Stimulated activated CD4-positive, alpha-beta T cell treated with anti-CD3 and anti-CD28 coated beads, Interleukin-12 subunit alpha, Interleukin-12 subunit beta, amount 100 ng/mL, for 24 hours (primary cell): ENCODE data around the gene RIN2.

Source experiments
- DNase-seq, 2 experiments: peaks; one replicate each; pipeline ENCODE4 v3.0.0-alpha.2; 2020; ENCODE audit warnings: low read depth in 2 of 2

Gene RIN2

DNA sequence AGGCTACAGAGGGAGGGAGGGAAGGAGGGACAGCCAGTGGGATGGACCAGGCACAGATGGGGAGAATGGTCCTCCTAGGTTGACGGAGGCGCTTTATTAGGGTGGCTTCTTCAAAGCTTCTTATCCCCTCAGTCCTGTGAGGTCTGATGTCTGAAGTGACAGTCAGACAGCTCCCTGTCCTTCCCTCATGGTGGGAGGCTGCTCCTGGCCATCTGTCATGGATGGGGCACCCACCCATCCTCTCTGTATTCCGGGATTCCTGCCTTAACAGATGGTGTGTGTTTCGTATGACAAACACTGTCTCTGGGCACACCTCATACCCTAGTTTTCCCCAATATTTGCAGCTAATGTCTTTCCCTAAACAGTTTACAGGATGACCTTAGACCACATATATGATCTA lies 7.9 kb downstream of the RIN2 start:
- no peak for DNase-seq

GRCh38 chr20:19767070-19767469 lies 9.0 kb downstream of the RIN2 start:
- DNase-seq: no peak

GRCh38 chr20:19768325-19768842 lies 10.3 kb downstream of the RIN2 start:
- DNase-seq: no peak

- DNase-seq: no peak
Observed at GRCh38 chr20:19769507-19769906, 11.4 kb downstream of the RIN2 start.

DNA sequence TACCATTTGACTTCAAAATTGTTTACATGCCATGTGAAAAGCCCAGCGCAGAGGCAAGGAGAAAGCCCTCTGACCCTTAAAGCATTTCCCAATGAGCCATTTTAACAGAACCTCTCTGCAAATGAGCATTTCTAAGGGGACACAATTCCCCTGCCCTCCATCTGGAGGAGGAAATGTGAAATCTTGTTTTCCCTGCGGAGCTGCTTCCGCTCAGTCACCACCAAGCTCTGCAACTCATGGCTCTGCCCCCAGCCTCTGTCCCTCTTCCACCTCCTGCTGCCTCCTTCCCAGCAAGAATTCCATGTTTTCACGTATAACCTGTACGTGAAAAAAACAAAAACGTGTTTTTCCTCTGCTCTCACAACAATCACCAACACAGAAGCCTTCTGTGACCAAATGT lies 12.3 kb downstream of the RIN2 start:
- no peak for DNase-seq

GRCh38 chr20:19771031-19771430 lies 13.0 kb downstream of the RIN2 start:
- DNase-seq: no peak

DNA sequence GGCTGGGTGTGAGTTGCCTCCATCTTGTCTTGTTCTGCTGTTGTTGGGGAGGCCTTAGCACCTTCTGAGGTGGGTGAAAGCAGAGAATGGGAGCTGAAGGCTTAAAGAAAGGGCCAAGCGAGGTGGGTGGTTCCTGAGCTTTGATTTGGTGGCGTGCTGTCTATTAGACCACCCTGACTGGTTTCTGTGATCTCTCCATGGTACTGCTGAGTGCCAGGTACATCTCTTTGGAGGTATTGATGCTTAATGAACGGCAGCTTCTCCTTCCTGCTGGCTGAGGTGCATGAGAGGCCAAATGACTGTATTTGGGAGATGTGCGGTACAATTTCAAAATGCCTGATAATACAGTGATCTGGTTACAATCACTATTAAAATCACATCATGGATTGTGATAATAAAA lies 15.4 kb downstream of the RIN2 start:
- DNase-seq: no peak

DNA sequence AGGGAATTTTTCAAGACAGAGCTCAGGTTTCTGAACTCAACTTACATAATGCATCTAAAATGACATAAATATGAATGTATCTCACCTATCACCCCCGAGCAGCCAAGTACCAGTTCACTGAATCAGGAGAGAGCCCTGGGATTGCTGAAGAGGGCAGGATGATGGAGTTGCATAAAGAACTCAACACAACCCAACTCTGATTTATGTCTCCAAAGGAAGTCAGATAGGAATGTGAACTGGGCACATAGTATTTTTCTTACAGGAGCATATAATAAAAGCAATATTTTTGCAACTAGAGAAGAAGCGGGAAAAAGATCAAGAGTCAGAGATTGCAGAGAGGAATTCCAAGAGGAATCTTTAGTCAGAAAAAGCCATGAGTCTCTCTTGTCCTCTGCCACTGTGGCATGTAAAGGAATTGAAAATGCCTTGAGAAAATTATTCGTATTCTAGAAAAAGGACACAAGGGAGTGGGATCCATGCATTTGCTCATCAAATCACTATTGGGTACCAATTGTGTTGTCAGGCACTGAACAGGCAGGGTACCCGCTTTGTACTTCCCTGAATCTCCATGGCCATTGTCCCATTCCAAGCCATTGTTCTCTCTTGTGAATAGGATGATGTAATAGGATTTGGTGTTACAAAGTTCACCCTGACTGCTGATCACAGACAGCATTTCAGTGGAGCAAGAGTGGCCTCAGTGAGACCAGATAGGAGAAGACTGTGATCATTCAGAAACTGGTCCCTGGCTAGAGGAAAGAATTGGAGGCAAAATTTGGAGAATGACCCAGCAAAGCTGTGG lies 16.3 kb downstream of the RIN2 start:
- DNase-seq: no peak

DNA sequence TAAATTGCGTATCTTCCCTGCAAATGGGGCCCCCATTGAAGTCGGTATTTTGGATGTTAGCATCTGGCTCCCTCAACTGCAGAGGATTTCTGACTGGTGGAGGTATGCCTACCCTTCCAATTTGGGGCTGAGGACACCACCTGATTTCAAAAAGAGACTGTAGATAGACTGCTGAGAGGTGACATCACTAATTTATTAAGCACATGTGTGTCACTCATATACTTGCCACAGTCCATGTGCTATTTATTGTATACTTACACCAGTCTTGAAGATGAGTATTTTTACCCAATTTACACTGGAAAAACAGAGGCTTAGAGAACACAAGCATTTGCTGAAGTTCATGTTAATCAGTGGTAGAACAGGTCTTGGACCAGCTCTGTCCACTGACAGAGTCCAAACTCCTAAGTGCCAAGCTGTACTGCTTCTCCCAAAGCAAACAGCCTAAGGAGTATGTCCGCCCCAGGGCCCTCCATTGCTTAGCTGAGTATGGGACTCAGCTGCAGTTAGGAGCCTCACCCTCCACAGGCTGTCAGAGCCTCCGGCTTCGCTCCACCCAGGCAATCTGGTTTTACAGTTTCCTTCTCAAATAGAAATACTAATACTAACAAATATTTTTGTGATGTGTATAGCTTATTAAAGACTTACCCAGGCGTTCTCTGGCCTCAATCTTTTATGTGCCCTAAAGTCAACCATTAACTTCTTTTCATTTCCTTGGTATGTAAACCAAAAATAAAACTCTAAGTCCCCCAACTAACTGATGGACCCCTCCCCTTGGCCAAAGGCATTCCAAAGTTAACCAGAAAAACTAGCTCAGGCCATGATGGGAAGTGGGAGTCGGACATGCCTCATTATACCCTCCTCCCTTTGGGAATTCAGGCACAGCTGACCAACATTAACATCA lies 17.5 kb downstream of the RIN2 start:
- DNase-seq: no peak

DNA sequence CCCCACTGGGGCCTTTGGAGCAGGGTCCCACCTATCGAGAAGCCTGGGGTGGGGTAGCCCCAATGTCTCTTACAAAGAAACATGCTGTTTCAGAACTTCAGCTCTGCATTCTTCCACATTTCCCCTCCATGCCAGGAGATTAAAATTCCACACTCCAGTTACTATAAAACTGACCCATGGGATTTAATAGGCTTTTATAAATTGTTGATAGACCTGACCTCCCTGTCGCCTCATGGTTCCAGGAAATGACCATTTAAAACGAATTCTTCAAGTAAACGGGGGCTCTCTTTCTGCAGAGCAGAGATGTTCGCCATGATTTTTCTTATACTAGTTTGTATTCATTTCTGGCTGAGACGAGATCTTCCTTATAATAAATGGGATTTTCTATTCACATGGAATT lies 19.3 kb downstream of the RIN2 start:
- DNase-seq: no peak

- DNase-seq: no peak
Observed at GRCh38 chr20:19777981-19778380, 19.9 kb downstream of the RIN2 start.

GRCh38 chr20:19778404-19778803 lies 20.3 kb downstream of the RIN2 start:
- no peak for DNase-seq

DNA sequence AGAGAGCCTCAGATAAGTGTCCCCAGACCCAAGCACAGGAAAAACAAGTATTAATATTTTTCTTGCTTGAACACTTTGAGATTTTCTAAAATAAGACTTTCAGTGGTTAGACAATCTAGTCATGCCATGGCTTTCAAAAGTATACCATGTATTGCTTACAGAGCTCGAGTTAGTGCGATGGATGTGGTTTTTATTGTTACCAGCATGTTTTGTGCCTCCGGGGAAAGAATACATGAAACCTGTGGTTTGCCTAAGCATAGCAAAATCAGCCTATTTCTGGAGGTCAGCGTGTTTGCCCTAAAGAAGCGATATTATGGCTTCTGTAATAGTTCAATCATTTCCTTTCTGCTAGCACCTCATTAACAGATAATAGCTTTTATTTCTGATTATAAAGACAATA lies 21.6 kb downstream of the RIN2 start:
- DNase-seq: no peak

DNA sequence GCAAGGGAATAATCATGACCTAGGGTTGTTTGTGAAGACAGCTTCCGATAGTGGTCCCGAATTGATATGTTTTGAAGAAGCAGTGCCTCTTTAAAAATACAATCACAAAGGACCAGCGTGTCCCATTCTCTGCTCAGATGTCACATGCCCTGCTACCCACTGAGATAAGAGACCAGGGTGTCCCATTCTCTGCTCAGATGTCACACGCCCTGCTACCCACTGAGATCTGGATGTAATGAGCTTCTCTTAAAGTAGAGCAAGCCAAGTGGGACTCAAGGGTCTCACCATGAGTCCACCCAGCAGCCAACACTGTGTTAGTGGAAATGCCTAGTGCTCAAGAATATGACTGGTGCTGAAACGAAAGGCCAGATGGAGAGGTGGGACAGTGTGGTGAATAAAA lies 22.2 kb downstream of the RIN2 start:
- DNase-seq: no peak

- no peak for DNase-seq
Observed at GRCh38 chr20:19781235-19781634, 23.2 kb downstream of the RIN2 start.

DNA sequence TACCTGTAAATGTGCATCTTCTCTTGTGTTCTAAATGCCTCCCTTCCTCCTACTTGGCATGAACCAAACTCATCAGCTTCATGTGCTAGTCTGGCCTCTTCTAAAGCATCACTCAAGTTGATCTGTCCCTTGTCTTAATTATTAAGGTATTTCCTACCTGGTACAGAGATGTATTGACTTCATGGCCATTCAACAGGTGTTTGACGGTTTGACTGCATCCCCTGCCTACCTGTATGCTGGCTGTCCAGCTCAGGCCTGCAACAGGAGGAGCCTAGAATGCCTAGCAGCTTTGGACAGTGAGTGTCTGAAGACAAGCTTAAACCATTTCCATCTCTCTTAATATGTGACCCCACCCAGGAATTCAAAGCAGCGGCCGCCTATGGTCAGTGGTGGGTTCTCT lies 24.6 kb downstream of the RIN2 start:
- no peak for DNase-seq

- DNase-seq: no peak
Observed at GRCh38 chr20:19783966-19784401, 25.9 kb downstream of the RIN2 start.

GRCh38 chr20:19784511-19785172 lies 26.6 kb downstream of the RIN2 start:
- peak in 1 of 2 experiments; percentile 8 for DNase-seq

- DNase-seq: no peak
Observed at GRCh38 chr20:19785173-19785982, 27.3 kb downstream of the RIN2 start.

- DNase-seq: no peak
Observed at GRCh38 chr20:19785983-19786285, 27.9 kb downstream of the RIN2 start.

- no peak for DNase-seq
Observed at GRCh38 chr20:19786311-19786710, 28.3 kb downstream of the RIN2 start.

GRCh38 chr20:19787366-19787765 lies 29.3 kb downstream of the RIN2 start:
- DNase-seq: no peak
